Activated CD4-positive, alpha-beta T cell treated with anti-CD3 and anti-CD28 coated beads, Interleukin-2, amount 10 ng/mL, durations not matched to agents 24 days and 14 days (primary cell): ENCODE results near the gene UNC80. TPM values are rescaled to one million over a fixed set of nuclear protein-coding genes. Genes with fewer than 3 reads are reported as not detected.
"Not testable (repeated sequence)": the region's sequence is repeated elsewhere in the genome, so short reads cannot be mapped to it uniquely, and the experiment has no call there.

Experiments
- DNase-seq: peaks from one replicate; pipeline ENCODE4 v3.0.0; 2022
- H3K27ac Mint-ChIP-seq: one replicate; pipeline ENCODE4 v1.8.0; 2022; ENCODE audit warnings: mild to moderate bottlenecking, mixed read lengths
- H3K27me3 Mint-ChIP-seq: one replicate; pipeline ENCODE4 v1.8.0; 2022; ENCODE audit warnings: mixed read lengths
- H3K36me3 Mint-ChIP-seq: one replicate; pipeline ENCODE4 v1.8.0; 2022; ENCODE audit warnings: low read depth, mild to moderate bottlenecking, mixed read lengths
- H3K4me1 Mint-ChIP-seq: one replicate; pipeline ENCODE4 v1.8.0; 2021; ENCODE audit warnings: mixed read lengths
- H3K4me3 Mint-ChIP-seq: one replicate; pipeline ENCODE4 v1.8.0; 2022; ENCODE audit warnings: mild to moderate bottlenecking, moderate library complexity, mixed read lengths
- H3K9me3 Mint-ChIP-seq: one replicate; pipeline ENCODE4 v1.8.0; 2021; ENCODE audit warnings: mixed read lengths
- intact Hi-C: fragments of 100-400 bp; cut with micrococcal nuclease; formaldehyde crosslinking; loops from one replicate; pipeline ENCODE4 v1.15.1; 2023
- total RNA-seq: library from RNA; stranded (reverse); gene quantifications from 2 replicates; pipeline ENCODE4 v1.2.3, GENCODE V29; 2022

UNC80 gene
- total RNA-seq, 1 donor from 2014 or later = not detected

DNA sequence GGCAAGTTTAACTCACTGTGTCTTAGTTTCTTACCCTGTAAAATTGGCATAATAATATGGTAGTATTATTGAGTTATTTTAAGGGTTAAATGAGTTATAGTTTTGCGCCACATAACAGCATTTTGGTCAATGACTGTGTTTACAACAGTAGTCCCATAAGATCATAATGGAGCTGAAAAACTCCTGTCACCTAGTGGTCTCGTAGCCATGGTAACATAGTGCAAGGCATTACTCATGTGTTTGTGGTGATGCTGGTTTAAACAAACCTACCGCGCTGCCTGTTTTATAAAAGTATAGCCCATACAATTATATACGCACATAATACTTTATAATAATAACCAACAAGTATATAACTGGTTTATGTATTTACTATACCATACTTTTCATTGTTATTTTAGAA lies 15.8 kb downstream of the UNC80 start:
- no peak overlapping the region for H3K4me3 Mint-ChIP-seq
- no peaks in the 10 kb centered on the region for H3K36me3 Mint-ChIP-seq
- DNase-seq = no peak

DNA sequence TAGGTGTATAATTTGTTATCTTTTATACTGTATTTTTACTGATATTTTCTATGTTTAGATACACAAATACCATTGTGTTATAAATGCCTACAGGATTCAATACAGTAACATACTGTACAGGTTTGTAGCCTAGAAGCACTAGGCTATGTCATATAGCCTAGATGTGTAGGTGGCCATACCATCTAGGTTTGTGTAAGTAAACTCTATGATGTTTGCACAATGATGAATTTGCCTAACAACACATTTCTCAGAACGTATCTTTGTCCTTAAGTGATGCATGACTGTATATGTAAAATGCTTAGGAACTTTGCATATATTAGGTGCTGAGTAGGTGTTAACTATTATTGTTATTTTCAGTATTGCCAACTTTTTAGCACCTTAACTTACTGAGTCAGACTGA lies 17.3 kb downstream of the UNC80 start:
- H3K27ac Mint-ChIP-seq = no peak overlapping the region
- H3K4me3 Mint-ChIP-seq = no peak overlapping the region
- DNase-seq = no peak
- H3K27me3 Mint-ChIP-seq = no peaks in the 10 kb centered on the region
- no peaks in the 10 kb centered on the region for H3K9me3 Mint-ChIP-seq
- H3K36me3 Mint-ChIP-seq = no peaks in the 10 kb centered on the region
- intact Hi-C loops = no loop called here
- H3K4me1 Mint-ChIP-seq = peaks cover 8% of the 10 kb centered on the region

More for the DNA sequence above, 15.8 kb downstream of the UNC80 start:
- intact Hi-C loops = no loop called here
- Mint-ChIP-seq H3K27ac (no peak overlapping the region), H3K9me3 (no peaks in the 10 kb centered on the region), H3K4me1 (peaks cover 8% of the 10 kb centered on the region), H3K27me3 (no peaks in the 10 kb centered on the region)

DNA sequence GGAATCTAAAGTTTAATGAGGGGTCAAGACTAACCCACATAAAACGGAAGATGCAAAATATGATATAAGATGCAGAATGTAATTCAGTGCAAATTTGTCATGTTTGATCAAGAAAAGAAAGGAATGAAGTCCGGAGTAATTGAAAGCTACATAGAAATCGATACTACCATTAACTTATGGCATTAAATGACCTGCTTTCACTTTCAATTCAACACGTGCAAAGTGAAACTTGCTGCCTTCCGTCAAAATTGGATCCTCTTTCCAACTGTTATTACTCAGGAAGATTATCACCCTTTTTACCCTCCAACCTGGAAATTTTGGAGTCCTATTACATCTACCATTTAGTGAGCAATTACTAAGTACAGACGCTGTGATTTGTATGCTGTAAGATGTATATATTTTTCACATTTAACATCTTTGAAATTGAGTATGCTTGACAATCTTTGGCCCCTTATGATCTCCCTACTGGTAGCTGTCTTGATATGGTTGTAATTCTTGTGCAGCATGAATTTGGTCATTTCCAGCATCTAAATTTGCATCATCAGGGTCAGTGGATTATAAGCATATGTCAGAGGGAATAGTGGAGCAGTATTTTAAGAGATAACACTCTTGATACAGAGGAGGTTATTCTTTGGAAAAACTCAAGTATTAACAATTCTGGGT lies 18.6 kb downstream of the UNC80 start:
- DNase-seq = no peak
- Mint-ChIP-seq H3K9me3 (no peaks in the 10 kb centered on the region), H3K4me3 (peak overlapping the region; percentile 35), H3K4me1 (peaks cover 8% of the 10 kb centered on the region), H3K27ac (no peak overlapping the region), H3K27me3 (no peaks in the 10 kb centered on the region), H3K36me3 (no peaks in the 10 kb centered on the region)
- intact Hi-C loops = no loop called here

DNA sequence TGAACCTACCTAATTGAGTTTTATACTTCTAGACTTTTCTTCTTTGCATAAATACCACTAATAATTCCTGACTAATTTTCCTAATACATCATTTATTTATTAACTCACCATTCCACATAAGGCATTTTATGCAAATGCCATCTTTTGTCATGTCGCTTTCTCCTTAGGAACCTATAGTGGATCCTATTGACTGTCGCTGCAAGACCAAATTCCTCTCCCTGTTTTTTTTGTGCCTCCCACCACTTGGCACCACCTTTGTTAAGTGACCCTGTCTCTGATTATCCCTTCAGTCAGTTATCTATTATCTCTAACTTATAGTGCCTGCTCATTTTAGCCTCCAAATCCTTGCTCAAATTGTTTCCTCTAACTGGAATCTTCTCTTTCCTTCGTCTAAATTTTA lies 19.5 kb downstream of the UNC80 start:
- intact Hi-C loops = no loop called here
- H3K36me3 Mint-ChIP-seq = no peaks in the 10 kb centered on the region
- H3K27ac Mint-ChIP-seq = no peak overlapping the region
- H3K9me3 Mint-ChIP-seq = no peaks in the 10 kb centered on the region
- H3K4me3 Mint-ChIP-seq = no peak overlapping the region
- DNase-seq = no peak
- H3K27me3 Mint-ChIP-seq = no peaks in the 10 kb centered on the region
- H3K4me1 Mint-ChIP-seq = peaks cover 8% of the 10 kb centered on the region

GRCh38 chr2:209795425-209795824 lies 23.8 kb downstream of the UNC80 start:
- intact Hi-C loops, H3K4me1 Mint-ChIP-seq, DNase-seq, H3K27ac Mint-ChIP-seq, H3K9me3 Mint-ChIP-seq, H3K27me3 Mint-ChIP-seq, H3K36me3 Mint-ChIP-seq, H3K4me3 Mint-ChIP-seq: not testable (repeated sequence)

GRCh38 chr2:209805351-209805750 lies 33.7 kb downstream of the UNC80 start:
- Mint-ChIP-seq H3K9me3 (no peaks in the 10 kb centered on the region), H3K4me1 (no peaks in the 10 kb centered on the region), H3K27ac (no peak overlapping the region), H3K4me3 (no peak overlapping the region), H3K27me3 (no peaks in the 10 kb centered on the region), H3K36me3 (no peaks in the 10 kb centered on the region)
- intact Hi-C loops = no loop called here
- no peak for DNase-seq

GRCh38 chr2:209806318-209806717 lies 34.7 kb downstream of the UNC80 start:
- no peaks in the 10 kb centered on the region for H3K4me1 Mint-ChIP-seq
- no peaks in the 10 kb centered on the region for H3K9me3 Mint-ChIP-seq
- no peak overlapping the region for H3K27ac Mint-ChIP-seq
- DNase-seq = no peak
- no peaks in the 10 kb centered on the region for H3K27me3 Mint-ChIP-seq
- intact Hi-C loops = no loop called here
- H3K4me3 Mint-ChIP-seq = no peak overlapping the region
- no peaks in the 10 kb centered on the region for H3K36me3 Mint-ChIP-seq

GRCh38 chr2:209808521-209808920 lies 36.9 kb downstream of the UNC80 start:
- H3K4me1 Mint-ChIP-seq = no peaks in the 10 kb centered on the region
- no peak overlapping the region for H3K27ac Mint-ChIP-seq
- H3K4me3 Mint-ChIP-seq = no peak overlapping the region
- H3K27me3 Mint-ChIP-seq = no peaks in the 10 kb centered on the region
- peak; percentile 44 for DNase-seq
- intact Hi-C loops = no loop called here
- no peaks in the 10 kb centered on the region for H3K9me3 Mint-ChIP-seq
- no peaks in the 10 kb centered on the region for H3K36me3 Mint-ChIP-seq

- Mint-ChIP-seq H3K27ac (no peak overlapping the region), H3K4me1 (no peaks in the 10 kb centered on the region), H3K9me3 (no peaks in the 10 kb centered on the region), H3K4me3 (no peak overlapping the region), H3K27me3 (no peaks in the 10 kb centered on the region), H3K36me3 (no peaks in the 10 kb centered on the region)
- intact Hi-C loops = no loop called here
- no peak for DNase-seq
Observed at GRCh38 chr2:209809256-209809655, 37.6 kb downstream of the UNC80 start.

DNA sequence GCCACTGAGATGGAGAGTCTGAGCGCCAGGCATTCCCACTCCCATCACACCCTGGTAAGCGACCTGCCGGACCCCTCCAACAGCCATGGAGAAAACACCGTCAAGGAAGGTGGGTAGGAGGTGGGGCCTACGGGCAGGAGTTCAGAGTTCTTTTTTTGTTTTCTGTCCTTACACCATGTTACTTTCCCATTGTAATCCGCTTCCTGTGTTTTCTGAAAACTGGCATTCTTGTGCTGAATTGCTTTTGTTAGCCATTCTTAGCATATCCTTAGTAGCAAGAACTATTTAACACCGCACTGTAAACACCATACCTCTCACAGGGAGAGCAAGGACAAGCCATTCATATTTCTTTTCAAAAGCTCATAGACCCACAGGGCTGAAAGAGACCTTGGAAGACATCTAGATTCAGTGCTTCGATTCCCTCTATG lies 46.2 kb downstream of the UNC80 start:
- no peaks in the 10 kb centered on the region for H3K36me3 Mint-ChIP-seq
- H3K27ac Mint-ChIP-seq = no peak overlapping the region
- no peak for DNase-seq
- H3K27me3 Mint-ChIP-seq = no peaks in the 10 kb centered on the region
- no peak overlapping the region for H3K4me3 Mint-ChIP-seq
- H3K9me3 Mint-ChIP-seq = no peaks in the 10 kb centered on the region
- intact Hi-C loops = no loop called here
- no peaks in the 10 kb centered on the region for H3K4me1 Mint-ChIP-seq

DNA sequence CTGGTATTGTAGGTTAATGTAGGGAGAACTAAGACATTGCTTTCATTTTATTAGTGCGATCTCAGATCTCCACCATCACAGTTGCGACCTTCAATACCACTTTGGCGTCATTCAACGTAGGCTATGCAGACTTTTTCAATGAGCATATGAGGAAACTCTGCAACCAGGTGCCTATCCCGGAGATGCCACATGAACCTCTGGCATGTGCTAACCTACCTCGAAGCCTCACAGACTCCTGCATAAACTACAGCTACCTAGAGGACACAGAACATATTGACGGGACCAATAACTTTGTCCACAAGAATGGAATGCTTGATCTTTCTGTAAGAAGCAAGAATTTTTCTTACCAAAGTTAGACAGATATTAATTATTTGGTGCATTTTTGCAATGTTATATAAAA lies 47.3 kb downstream of the UNC80 start:
- Mint-ChIP-seq H3K27me3 (no peaks in the 10 kb centered on the region), H3K9me3 (no peaks in the 10 kb centered on the region), H3K4me3 (no peak overlapping the region), H3K27ac (no peak overlapping the region), H3K36me3 (no peaks in the 10 kb centered on the region), H3K4me1 (no peaks in the 10 kb centered on the region)
- intact Hi-C loops = no loop called here
- no peak for DNase-seq

DNA sequence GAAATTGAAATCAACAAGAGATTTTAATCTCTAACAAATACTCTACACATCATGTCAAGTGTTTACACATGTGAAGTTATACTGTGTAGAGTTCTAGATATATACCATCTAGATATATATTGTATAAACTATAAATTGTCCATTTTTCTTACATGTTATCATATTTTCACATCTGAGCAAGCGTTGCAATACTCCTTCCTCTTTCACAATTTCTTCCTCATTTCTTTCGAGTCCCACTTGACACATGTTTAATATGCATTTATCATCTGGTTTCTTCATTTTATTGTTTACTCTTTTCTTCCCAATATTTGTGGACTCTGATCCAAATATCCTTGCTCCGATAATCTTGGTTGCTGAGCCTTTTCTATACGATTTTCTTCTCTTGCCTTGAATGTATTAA lies 50.2 kb downstream of the UNC80 start:
- Mint-ChIP-seq H3K4me3 (no peak overlapping the region), H3K27ac (no peak overlapping the region), H3K27me3 (no peaks in the 10 kb centered on the region), H3K9me3 (no peaks in the 10 kb centered on the region), H3K4me1 (no peaks in the 10 kb centered on the region), H3K36me3 (no peaks in the 10 kb centered on the region)
- no peak for DNase-seq
- intact Hi-C loops = no loop called here

GRCh38 chr2:209823484-209823883 lies 51.9 kb downstream of the UNC80 start:
- intact Hi-C loops = no loop called here
- Mint-ChIP-seq H3K4me3 (no peak overlapping the region), H3K9me3 (no peaks in the 10 kb centered on the region), H3K36me3 (no peaks in the 10 kb centered on the region), H3K27ac (no peak overlapping the region), H3K27me3 (no peaks in the 10 kb centered on the region), H3K4me1 (no peaks in the 10 kb centered on the region)
- DNase-seq = no peak

DNA sequence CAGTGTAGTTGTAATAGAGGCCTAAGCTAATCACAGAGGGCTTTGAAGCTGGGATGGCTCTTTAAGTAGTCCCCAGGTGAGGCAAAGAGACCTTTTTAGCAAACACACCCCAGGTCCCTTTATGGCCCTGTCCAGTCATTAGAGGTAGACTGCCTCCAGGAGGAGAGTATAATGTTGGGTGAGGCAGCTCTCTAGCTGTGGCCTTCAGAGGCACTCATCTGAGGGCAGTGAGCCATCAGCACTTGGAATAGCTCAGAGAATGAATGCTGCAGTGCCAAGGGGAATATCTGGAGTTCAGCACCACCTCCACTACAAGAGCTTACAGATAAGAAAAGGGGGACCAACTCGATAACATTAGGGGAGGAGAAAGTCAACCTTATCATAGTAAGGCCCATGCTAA lies 52.8 kb downstream of the UNC80 start:
- intact Hi-C loops = no loop called here
- H3K9me3 Mint-ChIP-seq = no peaks in the 10 kb centered on the region
- H3K4me1 Mint-ChIP-seq = no peaks in the 10 kb centered on the region
- H3K27me3 Mint-ChIP-seq = no peaks in the 10 kb centered on the region
- no peak overlapping the region for H3K27ac Mint-ChIP-seq
- no peaks in the 10 kb centered on the region for H3K36me3 Mint-ChIP-seq
- no peak overlapping the region for H3K4me3 Mint-ChIP-seq
- no peak for DNase-seq

- no peak overlapping the region for H3K27ac Mint-ChIP-seq
- H3K36me3 Mint-ChIP-seq = no peaks in the 10 kb centered on the region
- H3K27me3 Mint-ChIP-seq = no peaks in the 10 kb centered on the region
- DNase-seq = no peak
- no peaks in the 10 kb centered on the region for H3K4me1 Mint-ChIP-seq
- no peaks in the 10 kb centered on the region for H3K9me3 Mint-ChIP-seq
- no peak overlapping the region for H3K4me3 Mint-ChIP-seq
- intact Hi-C loops = no loop called here
Observed at GRCh38 chr2:209830722-209831465, 59.3 kb downstream of the UNC80 start.
